Measurements from ENCODE around the gene GRPEL1. TPM values are rescaled to one million over a fixed set of nuclear protein-coding genes. Genes with fewer than 3 reads are reported as not detected.
A peak's percentile ranks its signal among the peaks of the same experiment; 100 is the strongest.

GRPEL1 gene
- total RNA-seq, 1 donor from 2014 or later: 31.4 TPM

DNA sequence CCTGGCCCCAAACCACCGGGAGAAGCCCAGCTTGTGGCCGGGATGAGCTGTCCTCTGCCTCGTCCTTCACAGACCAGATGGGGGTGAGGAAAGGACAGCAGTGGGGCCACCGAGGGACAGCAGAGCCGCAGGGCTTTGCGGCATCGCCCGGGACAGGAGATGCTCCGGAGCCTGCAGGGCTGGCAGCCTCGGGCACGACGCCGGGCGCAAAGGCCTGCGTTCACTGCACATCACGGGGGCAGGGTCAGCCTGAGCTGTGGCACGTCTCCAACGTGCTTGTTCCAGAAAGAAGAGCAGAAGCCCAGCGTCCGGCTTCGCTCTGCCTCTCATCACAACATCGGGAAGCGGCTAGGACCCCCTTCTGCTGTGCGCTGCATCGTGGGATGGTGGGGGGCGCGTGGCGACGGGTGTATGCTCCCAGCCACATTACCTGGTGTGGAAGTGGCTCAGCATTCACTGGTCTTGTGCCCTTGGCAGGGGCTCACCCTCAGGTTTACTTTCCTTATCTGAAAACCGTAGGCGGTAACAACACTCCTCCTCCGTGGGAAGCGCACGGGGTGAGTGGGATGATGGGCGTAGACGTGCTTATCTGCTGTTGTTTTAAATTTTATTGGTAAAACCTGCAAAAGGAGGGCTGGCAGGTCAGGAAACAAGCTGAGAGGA lies 17.3 kb downstream of the GRPEL1 start:
- H3K27ac Mint-ChIP-seq: no peak overlapping the region
- H3K27me3 Mint-ChIP-seq: no peaks in the 10 kb centered on the region
- H3K4me1 Mint-ChIP-seq (ENCODE audit: unreplicated experiment): peaks cover 16% of the 10 kb centered on the region
- H3K36me3 Mint-ChIP-seq: peaks cover 7% of the 10 kb centered on the region
- no peaks in the 10 kb centered on the region for H3K9me3 Mint-ChIP-seq
- TF ChIP-seq, protein P1, sequence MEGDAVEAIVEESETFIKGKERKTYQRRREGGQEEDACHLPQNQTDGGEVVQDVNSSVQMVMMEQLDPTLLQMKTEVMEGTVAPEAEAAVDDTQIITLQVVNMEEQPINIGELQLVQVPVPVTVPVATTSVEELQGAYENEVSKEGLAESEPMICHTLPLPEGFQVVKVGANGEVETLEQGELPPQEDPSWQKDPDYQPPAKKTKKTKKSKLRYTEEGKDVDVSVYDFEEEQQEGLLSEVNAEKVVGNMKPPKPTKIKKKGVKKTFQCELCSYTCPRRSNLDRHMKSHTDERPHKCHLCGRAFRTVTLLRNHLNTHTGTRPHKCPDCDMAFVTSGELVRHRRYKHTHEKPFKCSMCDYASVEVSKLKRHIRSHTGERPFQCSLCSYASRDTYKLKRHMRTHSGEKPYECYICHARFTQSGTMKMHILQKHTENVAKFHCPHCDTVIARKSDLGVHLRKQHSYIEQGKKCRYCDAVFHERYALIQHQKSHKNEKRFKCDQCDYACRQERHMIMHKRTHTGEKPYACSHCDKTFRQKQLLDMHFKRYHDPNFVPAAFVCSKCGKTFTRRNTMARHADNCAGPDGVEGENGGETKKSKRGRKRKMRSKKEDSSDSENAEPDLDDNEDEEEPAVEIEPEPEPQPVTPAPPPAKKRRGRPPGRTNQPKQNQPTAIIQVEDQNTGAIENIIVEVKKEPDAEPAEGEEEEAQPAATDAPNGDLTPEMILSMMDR (conservative IDR thresholded peaks at IDR 0.05): no peak
- H3K4me3 Mint-ChIP-seq: no peak overlapping the region
- DNase-seq (ENCODE audit: extremely low spot score, unreplicated experiment): no peak

DNA sequence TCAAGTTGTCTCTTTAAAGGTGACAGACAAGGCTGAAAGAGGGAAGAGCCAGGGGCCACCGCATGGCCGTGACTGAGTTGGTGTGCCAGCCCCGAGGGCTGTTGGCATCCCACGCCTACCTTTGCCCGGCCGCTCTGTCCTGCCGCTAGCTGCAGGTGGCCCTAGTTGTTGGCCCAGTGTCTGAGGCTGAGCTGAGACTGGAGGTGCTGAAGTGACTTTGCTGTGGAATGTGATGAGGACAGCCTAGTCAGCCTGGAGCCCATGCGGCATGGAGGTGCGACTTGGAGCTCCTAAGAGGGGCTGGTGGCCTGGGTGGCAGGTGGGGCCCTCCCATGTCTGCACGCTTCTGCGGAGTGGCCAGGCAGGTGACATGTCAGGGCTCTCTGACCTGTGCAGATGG lies 18.1 kb downstream of the GRPEL1 start:
- Mint-ChIP-seq H3K4me1 (ENCODE audit: unreplicated experiment) (peaks cover 25% of the 10 kb centered on the region), H3K36me3 (peaks cover 7% of the 10 kb centered on the region), H3K9me3 (no peaks in the 10 kb centered on the region), H3K4me3 (no peak overlapping the region), H3K27ac (no peak overlapping the region), H3K27me3 (no peaks in the 10 kb centered on the region)
- TF ChIP-seq, protein P1 (conservative IDR thresholded peaks at IDR 0.05): no peak
- no peak for DNase-seq (ENCODE audit: extremely low spot score, unreplicated experiment)

DNA sequence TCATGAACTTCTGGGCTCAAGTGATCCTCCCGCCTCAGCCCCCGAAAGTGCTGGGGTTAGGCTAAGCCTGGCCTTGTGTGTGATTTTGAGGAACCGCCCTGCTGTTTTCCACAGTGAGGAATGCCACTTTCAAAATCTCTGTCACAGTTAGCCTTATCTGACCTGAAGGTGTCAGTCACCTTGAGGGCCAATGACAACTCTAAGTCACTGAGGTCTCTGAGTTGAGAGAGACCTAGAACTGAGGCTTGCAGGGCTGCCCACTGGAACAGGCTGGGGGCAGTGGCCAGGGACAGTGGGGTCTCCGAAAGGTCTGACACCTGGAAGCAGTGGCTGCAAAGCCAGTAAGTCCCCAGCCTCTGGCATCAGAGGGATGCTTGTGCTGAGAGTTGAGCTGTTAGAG lies 18.6 kb downstream of the GRPEL1 start:
- Mint-ChIP-seq H3K27me3 (no peaks in the 10 kb centered on the region), H3K4me1 (ENCODE audit: unreplicated experiment) (peaks cover 29% of the 10 kb centered on the region), H3K9me3 (no peaks in the 10 kb centered on the region), H3K4me3 (no peak overlapping the region), H3K36me3 (peaks cover 4% of the 10 kb centered on the region), H3K27ac (no peak overlapping the region)
- TF ChIP-seq, protein P1 (conservative IDR thresholded peaks at IDR 0.05): no peak
- no peak for DNase-seq (ENCODE audit: extremely low spot score, unreplicated experiment)

DNA sequence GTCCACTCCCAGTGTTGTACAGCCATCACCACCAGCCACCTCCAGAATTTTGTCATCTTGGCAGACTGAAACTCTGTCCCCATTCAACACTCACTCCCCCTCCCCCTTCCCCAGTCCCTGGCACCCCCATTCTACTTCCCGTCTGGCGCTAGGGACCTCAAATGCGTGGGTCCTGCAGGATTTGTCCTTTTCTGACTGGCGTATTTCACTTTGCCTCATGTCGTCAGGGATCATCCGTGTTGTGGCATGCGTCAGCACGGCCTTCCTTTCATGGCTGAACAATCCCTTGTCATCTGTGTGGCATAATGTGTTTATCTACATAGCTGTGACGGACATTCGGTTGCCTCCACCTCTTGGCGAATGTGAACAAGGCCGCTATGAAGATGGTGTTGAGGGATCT lies 19.2 kb downstream of the GRPEL1 start:
- no peak for DNase-seq (ENCODE audit: extremely low spot score, unreplicated experiment)
- Mint-ChIP-seq H3K4me3 (no peak overlapping the region), H3K4me1 (ENCODE audit: unreplicated experiment) (peaks cover 29% of the 10 kb centered on the region), H3K27me3 (no peaks in the 10 kb centered on the region), H3K9me3 (no peaks in the 10 kb centered on the region), H3K36me3 (no peaks in the 10 kb centered on the region), H3K27ac (no peak overlapping the region)
- TF ChIP-seq, protein P1 (conservative IDR thresholded peaks at IDR 0.05): no peak

DNA sequence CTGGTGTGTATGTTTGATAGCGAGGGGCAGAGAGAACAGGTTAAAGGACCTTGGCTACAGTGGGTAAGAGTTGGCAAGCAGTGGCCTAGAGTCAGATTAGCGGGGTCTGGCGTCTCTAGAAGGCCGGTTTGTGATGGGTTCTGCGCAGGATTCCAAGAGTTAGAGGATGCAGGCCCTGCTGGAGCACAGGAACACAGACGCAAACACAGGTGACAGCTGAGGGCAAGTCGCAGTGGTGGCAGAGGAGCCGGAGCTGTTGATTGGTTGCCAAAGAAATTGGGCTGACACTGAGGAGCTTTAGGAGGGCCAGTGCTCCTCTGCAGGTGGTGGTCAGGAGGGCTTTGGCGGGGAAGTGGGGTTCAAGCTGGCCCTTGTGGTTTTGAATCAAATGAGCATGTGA lies 20.9 kb downstream of the GRPEL1 start:
- Mint-ChIP-seq H3K36me3 (no peaks in the 10 kb centered on the region), H3K27ac (peak overlapping the region; percentile 9), H3K4me3 (peak overlapping the region; percentile 13), H3K27me3 (peaks cover 1% of the 10 kb centered on the region), H3K9me3 (no peaks in the 10 kb centered on the region), H3K4me1 (ENCODE audit: unreplicated experiment) (peaks cover 33% of the 10 kb centered on the region)
- TF ChIP-seq, protein P1 (conservative IDR thresholded peaks at IDR 0.05): no peak
- DNase-seq (ENCODE audit: extremely low spot score, unreplicated experiment): no peak
